Epithelial cell of esophagus (primary cell): ENCODE measurements around the gene LRRC2.

Experiments used
- DNase-seq: peaks from one replicate; pipeline ENCODE4 v3.0.0; 2010; ENCODE audit warnings: low read depth
- H3K4me3 ChIP-seq: 2 replicates; pipeline ENCODE4 v1.5.1; 2011; ENCODE audit warnings: mild to moderate bottlenecking, low read length, control low read depth
- CTCF ChIP-seq: IDR thresholded peaks from 2 replicates; pipeline ENCODE4 v1.5.1; 2011; ENCODE audit warnings: low read depth, mild to moderate bottlenecking, low read length, control low read depth, inconsistent platforms; ENCODE audit not compliant: insufficient read depth; ENCODE audit errors: missing control alignments

LRRC2 gene

GRCh38 chr3:46471371-46471914 is 94.7 kb downstream of the LRRC2 start:
- no peak overlapping the region for H3K4me3 ChIP-seq
- no peak for TF ChIP-seq CTCF
- DNase-seq: no peak

DNA sequence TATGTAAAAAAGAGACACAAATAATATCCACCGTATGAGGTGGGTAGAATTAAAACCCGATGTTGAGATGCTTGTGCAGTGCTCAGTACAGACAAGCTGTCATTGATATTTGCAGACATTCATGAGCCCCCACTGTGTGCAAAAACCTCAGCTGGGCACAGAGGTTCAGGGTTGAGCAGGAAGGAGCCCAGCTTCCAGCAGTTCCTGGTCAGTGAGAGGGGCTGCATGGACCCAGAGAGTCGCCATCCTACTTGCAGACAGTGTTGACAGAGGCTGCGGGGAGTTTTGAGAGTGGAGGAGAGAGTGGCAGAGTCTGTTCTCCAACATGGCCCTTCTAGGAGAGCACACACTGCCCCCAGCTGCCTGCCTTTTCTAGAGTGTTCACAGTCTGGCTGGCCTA is 95.3 kb downstream of the LRRC2 start:
- TF ChIP-seq CTCF: no peak
- no peak for DNase-seq
- no peak overlapping the region for H3K4me3 ChIP-seq

- DNase-seq: no peak
- no peak overlapping the region for H3K4me3 ChIP-seq
- no peak for TF ChIP-seq CTCF
Observed at GRCh38 chr3:46469680-46470357, 96.3 kb downstream of the LRRC2 start.

GRCh38 chr3:46468753-46469600 is 97.1 kb downstream of the LRRC2 start:
- H3K4me3 ChIP-seq: no peak overlapping the region
- DNase-seq: no peak
- no peak for TF ChIP-seq CTCF

- TF ChIP-seq CTCF: no peak
- DNase-seq: no peak
- no peak overlapping the region for H3K4me3 ChIP-seq
Observed at GRCh38 chr3:46467562-46467961, 98.5 kb downstream of the LRRC2 start.

DNA sequence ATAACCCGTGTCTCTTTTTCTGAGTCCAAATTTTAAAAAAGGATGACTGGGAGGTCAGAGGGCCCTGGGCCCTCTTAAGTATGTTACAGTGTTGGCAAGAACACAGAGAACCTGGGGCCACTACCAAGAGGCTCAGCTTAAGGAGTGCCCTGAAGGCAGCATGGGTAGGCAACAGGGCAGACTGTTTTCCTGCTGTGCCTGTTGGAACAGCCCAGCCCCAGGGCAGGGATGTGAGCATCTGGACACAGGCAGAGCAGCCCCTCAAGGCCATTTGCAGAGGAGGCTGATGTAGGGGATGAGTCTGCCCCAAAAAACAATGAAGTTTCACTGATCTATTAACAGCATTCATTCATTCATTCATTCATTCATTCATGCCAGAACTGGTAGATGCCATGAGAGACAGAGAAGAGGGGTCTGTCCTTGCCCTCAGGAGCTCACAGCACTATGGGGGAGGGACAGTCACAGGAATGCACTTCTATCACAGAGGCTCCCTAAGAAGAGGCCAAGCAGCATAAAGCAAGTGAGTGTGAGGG is 99.2 kb downstream of the LRRC2 start:
- TF ChIP-seq CTCF: no peak
- no peak for DNase-seq

More for the DNA sequence above, 99.2 kb downstream of the LRRC2 start:
- H3K4me3 ChIP-seq: no peak overlapping the region
